Measurements from ENCODE around the gene MIS12. TPM values are rescaled to one million over a fixed set of nuclear protein-coding genes. Genes with fewer than 3 reads are reported as not detected.
A peak's percentile ranks its signal among the peaks of the same experiment; 100 is the strongest.

The MIS12 gene
- total RNA-seq, 2 donors from 2014 or later: 13.6 to 16.7 TPM

GRCh38 chr17:5485270-5486205, 828 bp upstream of the MIS12 start, which contains the start of gene DERL2:
TSS of gene DERL2 (minus strand) at chr17:5486178. CDS start at chr17:5486161, 17 bp downstream.
- H3K36me3 ChIP-seq: no peaks in the 10 kb centered on the region
- DNase-seq: peak; percentile 39

DNA sequence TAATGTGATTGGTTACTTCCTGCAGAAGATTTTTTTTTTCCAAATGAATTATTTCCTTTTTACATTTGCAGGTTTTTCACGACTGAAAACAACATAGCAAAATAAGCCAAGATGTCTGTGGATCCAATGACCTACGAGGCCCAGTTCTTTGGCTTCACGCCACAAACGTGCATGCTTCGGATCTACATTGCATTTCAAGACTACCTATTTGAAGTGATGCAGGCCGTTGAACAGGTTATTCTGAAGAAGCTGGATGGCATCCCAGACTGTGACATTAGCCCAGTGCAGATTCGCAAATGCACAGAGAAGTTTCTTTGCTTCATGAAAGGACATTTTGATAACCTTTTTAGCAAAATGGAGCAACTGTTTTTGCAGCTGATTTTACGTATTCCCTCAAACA, 2.4 kb downstream of the MIS12 start:
- H3K27ac ChIP-seq: no peak overlapping the region
- peaks cover 17% of the 10 kb centered on the region for H3K4me1 ChIP-seq
- no peak overlapping the region for H3K9ac ChIP-seq (ENCODE audit: low read depth in 2 of 2, low read length in 2 of 2)
- H3K4me3 ChIP-seq: no peak overlapping the region
- intact Hi-C loops (cut with DNase I): no loop called here
- TF ChIP-seq, protein P1, sequence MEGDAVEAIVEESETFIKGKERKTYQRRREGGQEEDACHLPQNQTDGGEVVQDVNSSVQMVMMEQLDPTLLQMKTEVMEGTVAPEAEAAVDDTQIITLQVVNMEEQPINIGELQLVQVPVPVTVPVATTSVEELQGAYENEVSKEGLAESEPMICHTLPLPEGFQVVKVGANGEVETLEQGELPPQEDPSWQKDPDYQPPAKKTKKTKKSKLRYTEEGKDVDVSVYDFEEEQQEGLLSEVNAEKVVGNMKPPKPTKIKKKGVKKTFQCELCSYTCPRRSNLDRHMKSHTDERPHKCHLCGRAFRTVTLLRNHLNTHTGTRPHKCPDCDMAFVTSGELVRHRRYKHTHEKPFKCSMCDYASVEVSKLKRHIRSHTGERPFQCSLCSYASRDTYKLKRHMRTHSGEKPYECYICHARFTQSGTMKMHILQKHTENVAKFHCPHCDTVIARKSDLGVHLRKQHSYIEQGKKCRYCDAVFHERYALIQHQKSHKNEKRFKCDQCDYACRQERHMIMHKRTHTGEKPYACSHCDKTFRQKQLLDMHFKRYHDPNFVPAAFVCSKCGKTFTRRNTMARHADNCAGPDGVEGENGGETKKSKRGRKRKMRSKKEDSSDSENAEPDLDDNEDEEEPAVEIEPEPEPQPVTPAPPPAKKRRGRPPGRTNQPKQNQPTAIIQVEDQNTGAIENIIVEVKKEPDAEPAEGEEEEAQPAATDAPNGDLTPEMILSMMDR (IDR thresholded peaks at IDR 0.05): no peak
- H3K36me3 ChIP-seq: no peaks in the 10 kb centered on the region
- no peaks in the 10 kb centered on the region for H3K27me3 ChIP-seq
- DNase-seq: no peak
- no peaks in the 10 kb centered on the region for H3K9me3 ChIP-seq

More at GRCh38 chr17:5485270-5486205, 828 bp upstream of the MIS12 start, which contains the start of gene DERL2:
- H3K9ac ChIP-seq (ENCODE audit: low read depth in 2 of 2, low read length in 2 of 2): peak within 1 kb of the TSS; percentile 88 to 89
- peak within 1 kb of the TSS; percentile 100 for H3K27ac ChIP-seq
- H3K9me3 ChIP-seq: no peaks in the 10 kb centered on the region
- H3K27me3 ChIP-seq: no peaks in the 10 kb centered on the region
- peaks cover 17% of the 10 kb centered on the region for H3K4me1 ChIP-seq
- H3K4me3 ChIP-seq: peak within 1 kb of the TSS; percentile 91
- intact Hi-C loops (cut with DNase I): no loop called here
- TF ChIP-seq, protein P1 (IDR thresholded peaks at IDR 0.05): no peak

DNA sequence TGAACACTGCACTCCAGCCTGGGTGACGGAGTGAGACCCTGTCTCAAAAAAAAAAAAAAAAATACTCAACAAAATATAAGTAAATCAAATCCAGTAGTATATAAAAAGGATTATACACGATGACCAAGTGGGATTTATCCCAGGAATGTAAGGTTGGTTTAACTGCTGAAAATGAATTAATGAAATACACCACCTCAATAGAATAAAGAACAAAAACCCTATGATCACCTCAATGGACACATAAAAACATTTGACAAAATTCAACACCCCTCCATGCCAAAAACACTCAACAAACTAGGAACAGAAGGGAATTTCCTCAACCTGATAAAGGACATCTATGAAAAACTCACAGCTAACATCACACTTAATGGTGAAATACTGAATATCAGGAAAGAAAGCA, 6.6 kb downstream of the MIS12 start:
- H3K36me3 ChIP-seq: no peaks in the 10 kb centered on the region
- TF ChIP-seq, protein P1 (IDR thresholded peaks at IDR 0.05): no peak
- intact Hi-C loops (cut with DNase I): no loop called here
- H3K27ac ChIP-seq: no peak overlapping the region
- DNase-seq: no peak
- no peak overlapping the region for H3K4me3 ChIP-seq
- H3K27me3 ChIP-seq: no peaks in the 10 kb centered on the region
- H3K4me1 ChIP-seq: no peaks in the 10 kb centered on the region
- no peak overlapping the region for H3K9ac ChIP-seq (ENCODE audit: low read depth in 2 of 2, low read length in 2 of 2)
- H3K9me3 ChIP-seq: no peaks in the 10 kb centered on the region

DNA sequence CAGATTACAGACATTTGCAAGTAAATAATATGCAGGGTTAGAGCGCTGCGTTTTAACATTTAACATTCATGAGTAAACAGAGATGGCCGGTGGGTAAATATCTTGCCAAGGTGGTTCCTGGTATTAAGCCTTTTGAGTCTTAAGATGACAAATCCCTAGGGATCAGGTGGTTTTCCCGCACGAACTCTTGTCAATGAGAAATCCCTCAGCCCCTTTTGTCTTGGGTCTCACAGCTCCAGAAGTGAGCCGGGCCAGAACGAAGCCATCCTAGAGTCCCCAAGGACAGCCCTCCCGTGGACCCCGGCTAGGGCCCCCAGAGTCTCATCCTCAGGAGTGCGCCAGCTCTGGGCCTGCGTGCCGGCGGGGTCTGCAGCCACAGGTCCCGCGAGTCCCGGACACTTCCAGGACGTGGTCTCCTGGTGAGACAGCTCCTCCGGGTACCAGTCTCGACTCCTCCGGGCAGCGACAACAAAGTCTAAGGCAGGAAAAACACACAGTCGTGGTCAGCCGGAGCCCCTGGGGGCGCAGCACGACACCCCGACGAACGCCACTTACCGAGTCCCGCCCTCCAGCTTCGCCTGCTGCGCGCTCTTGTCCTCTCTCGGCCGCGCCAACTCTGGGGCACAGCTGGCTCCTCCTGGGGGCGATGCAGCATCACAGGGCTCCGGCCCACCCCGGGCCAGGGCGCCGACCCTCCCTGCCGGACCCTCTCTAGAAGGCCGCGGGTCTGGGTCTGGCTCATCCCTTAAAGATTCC, 13.3 kb downstream of the MIS12 start:
- no peak overlapping the region for H3K27ac ChIP-seq
- H3K27me3 ChIP-seq: peaks cover 16% of the 10 kb centered on the region
- intact Hi-C loops (cut with DNase I): no loop called here
- H3K4me3 ChIP-seq: peak overlapping the region; percentile 33
- H3K4me1 ChIP-seq: no peaks in the 10 kb centered on the region
- no peak for DNase-seq
- peak overlapping the region in 1 of 2 donors; percentile 50 for H3K9ac ChIP-seq (ENCODE audit: low read depth in 2 of 2, low read length in 2 of 2)
- TF ChIP-seq, protein P1 (IDR thresholded peaks at IDR 0.05): no peak
- H3K36me3 ChIP-seq: no peaks in the 10 kb centered on the region
- no peaks in the 10 kb centered on the region for H3K9me3 ChIP-seq

GRCh38 chr17:5500247-5500588, 13.9 kb downstream of the MIS12 start:
- intact Hi-C loops (cut with DNase I): no loop called here
- Histone ChIP-seq H3K36me3 (no peaks in the 10 kb centered on the region), H3K9me3 (no peaks in the 10 kb centered on the region), H3K4me1 (no peaks in the 10 kb centered on the region), H3K27ac (no peak overlapping the region), H3K27me3 (peaks cover 16% of the 10 kb centered on the region), H3K4me3 (peak overlapping the region; percentile 33), H3K9ac (ENCODE audit: low read depth in 2 of 2, low read length in 2 of 2) (peak overlapping the region in 1 of 2 donors; percentile 63)
- DNase-seq: no peak
- TF ChIP-seq, protein P1 (IDR thresholded peaks at IDR 0.05): no peak

Data from colonic mucosa (tissue), 4 donors.